Endothelial cell of umbilical vein (primary cell): ENCODE results near the gene NCK2. TPM values are rescaled to one million over a fixed set of nuclear protein-coding genes. Genes with fewer than 3 reads are reported as not detected.

Source experiments
- BruUV-seq: library from RNA; stranded (reverse); fragments of 400-500 nt; replicated peaks from 2 replicates; lab custom pipeline; 2021; lab: Mats Ljungman, UMichigan
- CTCF ChIA-PET: fragments of 300-600, 350-600 bp; sonication (Branson Sonifier 250); formaldehyde crosslinking; loops from one replicate; lab custom pipeline; 2021; ENCODE audit warnings: antibody characterized with exemption, inconsistent platforms; lab: Charles Lee
- POLR2A ChIA-PET: fragments of 300-600, 350-600 bp; sonication (Branson Sonifier 250); formaldehyde crosslinking; loops from one replicate; lab custom pipeline; 2021; ENCODE audit warnings: antibody characterized with exemption, inconsistent platforms; lab: Charles Lee
- DNase-seq: peaks from one replicate; pipeline ENCODE4 v3.0.0-alpha.2; 2011; ENCODE audit warnings: low read depth, low spot score
- FAIRE-seq: peaks from 2 replicates; lab custom pipeline; 2011; peaks lifted over from hg19 to GRCh38; lab: Jason Lieb, UNC
- H2AFZ ChIP-seq: 2 replicates; pipeline ENCODE4 v1.6.0; 2012; ENCODE audit warnings: low read depth, low read length, control low read depth, inconsistent platforms
- H3K27ac ChIP-seq: 2 replicates; pipeline ENCODE4 v1.5.1; 2011; ENCODE audit warnings: low read depth, mild to moderate bottlenecking, control low read depth, low read length, moderate library complexity; ENCODE audit not compliant: insufficient read depth
- H3K27me3 ChIP-seq, 2 experiments: 2 replicates each; pipeline versions ENCODE4 v1.6.0 to v1.6.1; 2011; ENCODE audit warnings: low read length in 2 of 2, mixed read lengths in 1 of 2; ENCODE audit not compliant: control insufficient read depth in 2 of 2, insufficient read depth in 2 of 2
- H3K36me3 ChIP-seq, 2 experiments: 2 replicates in 1 of 2; 3 replicates in 1 of 2; pipeline ENCODE4 v1.5.1; 2011; ENCODE audit warnings: low read length in 2 of 2, mild to moderate bottlenecking in 1 of 2, moderate library complexity in 1 of 2; ENCODE audit not compliant: control insufficient read depth in 2 of 2, insufficient read depth in 2 of 2; ENCODE audit errors: extremely low read depth in 1 of 2
- H3K4me1 ChIP-seq: 3 replicates; pipeline ENCODE4 v1.5.1; 2011; ENCODE audit warnings: mild to moderate bottlenecking, low read length; ENCODE audit not compliant: control insufficient read depth, insufficient read depth; ENCODE audit errors: extremely low read depth
- H3K4me2 ChIP-seq: 2 replicates; pipeline ENCODE4 v1.6.1; 2011; ENCODE audit warnings: low read length, control low read depth, mixed read lengths; ENCODE audit not compliant: insufficient read depth
- H3K4me3 ChIP-seq, 3 experiments: fragments of 200-600 bp in 1 of 3; sonication (generic), shearing (Covaris generic) in 1 of 3; replicated peaks in 1 of 3; 2 replicates each; pipeline ENCODE4 v1.5.1; 2011 to 2016; ENCODE audit warnings: control low read depth in 3 of 3, low read length in 3 of 3, mild to moderate bottlenecking in 2 of 3, inconsistent platforms in 1 of 3, low read depth in 1 of 3, moderate library complexity in 1 of 3; ENCODE audit not compliant: insufficient read depth in 1 of 3
- H3K79me2 ChIP-seq: 2 replicates; pipeline ENCODE4 v1.6.0; 2012; ENCODE audit warnings: low read length, inconsistent platforms; ENCODE audit not compliant: control insufficient read depth, insufficient read depth
- H3K9ac ChIP-seq: replicated peaks from 2 replicates; pipeline ENCODE3; 2011; ENCODE audit warnings: low read length, control low read depth; ENCODE audit not compliant: insufficient read depth; ENCODE audit errors: extremely low read depth
- H3K9me1 ChIP-seq: replicated peaks from 3 replicates; pipeline ENCODE4 v1.6.0; 2011; ENCODE audit warnings: mild to moderate bottlenecking, low read length; ENCODE audit not compliant: control insufficient read depth, insufficient read depth; ENCODE audit errors: extremely low read depth
- H3K9me3 ChIP-seq: replicated peaks from 2 replicates; pipeline ENCODE4 v1.5.1; 2012; ENCODE audit warnings: low read length, inconsistent platforms; ENCODE audit not compliant: control insufficient read depth, insufficient read depth
- H4K20me1 ChIP-seq: replicated peaks from 2 replicates; pipeline ENCODE3; 2011; ENCODE audit warnings: mild to moderate bottlenecking, low read length; ENCODE audit not compliant: control insufficient read depth, insufficient read depth; ENCODE audit errors: extremely low read depth
- CTCF ChIP-seq, 2 donors: IDR thresholded peaks; 1 replicate in 1 of 2; 2 replicates in 1 of 2; pipeline ENCODE4 v1.5.1; 2011; ENCODE audit warnings: low read length in 2 of 2, mild to moderate bottlenecking in 2 of 2, moderate library complexity in 2 of 2, control low read depth in 1 of 2, inconsistent platforms in 1 of 2, low read depth in 1 of 2; ENCODE audit not compliant: insufficient read depth in 1 of 2; ENCODE audit errors: extremely low read depth in 1 of 2
- EZH2 ChIP-seq: IDR thresholded peaks from 2 replicates; pipeline ENCODE4 v1.6.1; 2012; ENCODE audit warnings: borderline replicate concordance, low read depth, mild to moderate bottlenecking, moderate library complexity, low read length, inconsistent platforms; ENCODE audit not compliant: severe bottlenecking
- FOS ChIP-seq: IDR thresholded peaks from 2 replicates; pipeline ENCODE4 v1.6.1; 2011; ENCODE audit warnings: mild to moderate bottlenecking, low read length, moderate library complexity, borderline replicate concordance; ENCODE audit not compliant: insufficient read depth
- GATA2 ChIP-seq: IDR thresholded peaks from 2 replicates; pipeline ENCODE4 v1.7.0; 2011; ENCODE audit warnings: low read depth, mild to moderate bottlenecking, moderate library complexity, mixed read lengths, low read length; ENCODE audit not compliant: insufficient read length, insufficient read depth
- JUN ChIP-seq: IDR thresholded peaks from 2 replicates; pipeline ENCODE4 v1.6.1; 2011; ENCODE audit warnings: borderline replicate concordance, low read depth; ENCODE audit not compliant: insufficient read length, insufficient read depth
- MYC ChIP-seq: IDR thresholded peaks from one replicate; pipeline ENCODE4 v1.6.1; 2011; ENCODE audit warnings: mild to moderate bottlenecking, low read depth, low read length
- POLR2A ChIP-seq: IDR thresholded peaks from 2 replicates; pipeline ENCODE4 v1.6.1; 2012; ENCODE audit warnings: low read depth, mild to moderate bottlenecking, control low read depth, low read length
- POLR2AphosphoS5 ChIP-seq: IDR thresholded peaks from 2 replicates; pipeline ENCODE4 v1.6.1; 2012; ENCODE audit warnings: low read depth, mild to moderate bottlenecking, control low read depth, low read length, moderate library complexity; ENCODE audit not compliant: insufficient read depth
- dilution Hi-C: fragments of 300-500 bp; cut with MboI; formaldehyde crosslinking; loops from one replicate; pipeline ENCODE4 v1.15.0; 2019; ENCODE audit warnings: low sequenced_read_pairs; ENCODE audit not compliant: extremely low pct_ligation_motif_present
- intact Hi-C: fragments of 100-400 bp; cut with micrococcal nuclease; formaldehyde crosslinking; loops from one replicate; pipeline ENCODE4 v1.10.0; 2022
- polyA plus RNA-seq, 4 experiments: library from polyadenylated mRNA; depleted of rRNA in 3 of 4; stranded (reverse) in 3 of 4; unstranded in 1 of 4; fragments of >200 nt; gene quantifications; 2 replicates each; pipeline versions ENCODE4 v1.2.1 to v1.2.3, GENCODE V29; 2011 to 2012; ENCODE audit warnings: missing spikeins in 1 of 4
- total RNA-seq: library from RNA; stranded (reverse); gene quantifications from 2 replicates; pipeline ENCODE4 v1.2.3, GENCODE V29; 2021
- TF ChIP-seq, protein P1 (sequence below): IDR thresholded peaks from 2 replicates; pipeline ENCODE4 v1.6.1; 2011; ENCODE audit not compliant: insufficient read depth, insufficient read length

Gene NCK2
- total and polyA plus RNA-seq, 2 donors (not counting 3 experiments of a cell fraction or from before 2014, with no cell fraction given), result 23.8 to 39.1 TPM

DNA sequence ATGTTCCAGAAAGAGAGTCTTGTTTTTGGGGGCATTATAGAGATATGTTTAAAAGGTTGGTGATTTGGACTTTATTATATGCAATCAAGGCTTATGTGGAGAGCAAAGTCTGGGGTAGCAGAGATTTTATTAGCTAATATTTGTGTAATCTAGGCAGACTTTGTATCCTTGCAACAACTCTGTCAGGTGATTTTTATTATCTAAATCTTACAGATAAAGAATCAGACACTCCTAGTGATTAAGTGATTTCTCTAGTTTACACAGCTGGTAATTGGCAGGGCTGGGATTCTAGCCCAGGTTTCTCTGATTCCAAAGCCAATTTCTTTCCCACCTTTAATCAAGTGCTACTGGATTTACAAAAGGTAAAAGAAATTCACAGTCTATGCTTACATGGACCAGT lies 33.3 kb upstream of the NCK2 start:
- Histone ChIP-seq H3K4me3 (no peak overlapping the region), H3K9me1 (no peaks in the 10 kb centered on the region), H3K79me2 (no peaks in the 10 kb centered on the region), H4K20me1 (no peaks in the 10 kb centered on the region), H3K9me3 (no peaks in the 10 kb centered on the region), H3K27ac (no peak overlapping the region), H3K4me2 (no peak overlapping the region), H2AFZ (no peak overlapping the region), H3K9ac (no peak overlapping the region), H3K36me3 (no peaks in the 10 kb centered on the region), H3K4me1 (no peaks in the 10 kb centered on the region), H3K27me3 (peaks cover 0 to 2% of the 10 kb centered on the region in 2 experiments)
- TF ChIP-seq EZH2, result no peak
- TF ChIP-seq JUN, result no peak
- TF ChIP-seq GATA2, result no peak
- TF ChIP-seq, protein P1, sequence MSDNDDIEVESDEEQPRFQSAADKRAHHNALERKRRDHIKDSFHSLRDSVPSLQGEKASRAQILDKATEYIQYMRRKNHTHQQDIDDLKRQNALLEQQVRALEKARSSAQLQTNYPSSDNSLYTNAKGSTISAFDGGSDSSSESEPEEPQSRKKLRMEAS, result no peak
- no peak for TF ChIP-seq CTCF (IDR thresholded peaks at IDR 0.05; ENCODE audit: extremely low read depth in 1 of 2, insufficient read depth in 1 of 2, low read depth in 1 of 2, low read length in 2 of 2)
- TF ChIP-seq POLR2A, result no peak
- TF ChIP-seq FOS, result no peak
- no peak for TF ChIP-seq MYC
- no peak for TF ChIP-seq POLR2AphosphoS5
- POLR2A ChIA-PET, result no interaction called here
- dilution Hi-C loops, result no loop called here
- intact Hi-C loops, result no loop called here
- no TSS peak for BruUV-seq
- CTCF ChIA-PET, result no interaction called here
- DNase-seq (no peak), FAIRE-seq (no peak)
